ENCODE data around the gene TTC27.

The TTC27 gene

DNA sequence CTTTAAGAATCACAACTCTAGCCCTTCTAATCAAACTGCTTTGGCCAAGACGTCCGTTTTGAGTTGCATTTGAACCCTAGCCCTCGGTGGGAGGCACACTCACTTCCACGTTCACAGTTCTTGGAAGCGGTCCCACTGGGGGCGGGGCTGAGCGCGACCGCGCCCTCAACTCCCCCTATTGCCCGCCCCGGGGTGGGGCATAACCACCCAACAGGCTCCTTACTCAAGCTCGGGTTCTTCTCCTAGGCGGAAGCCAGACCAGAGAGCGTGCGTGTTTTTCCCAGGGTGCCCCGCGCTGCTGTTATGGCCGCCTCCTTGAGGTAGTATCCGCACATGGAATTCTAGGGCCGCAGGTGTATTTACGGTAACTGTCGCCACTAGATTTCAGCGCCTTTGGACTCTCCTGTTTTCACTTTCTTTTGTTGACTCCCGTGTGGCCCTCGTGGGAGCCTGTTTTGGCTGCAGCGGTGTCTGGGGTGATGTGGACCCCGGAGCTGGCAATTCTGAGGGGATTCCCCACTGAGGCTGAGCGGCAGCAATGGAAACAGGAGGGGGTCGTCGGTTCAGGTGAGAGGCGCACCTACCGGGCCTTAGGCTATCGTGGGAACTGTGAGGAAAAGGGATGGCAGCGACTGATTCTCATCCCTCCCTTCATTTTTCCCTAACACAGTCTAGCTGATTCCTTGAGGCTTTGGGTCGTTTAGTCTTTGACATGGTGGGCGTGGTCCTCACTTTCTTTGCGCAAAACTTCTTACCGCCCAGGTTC lies at the start of gene TTC27:
Gene TTC27 (plus strand): TSS at position 237 of the 766 bp plus-strand sequence. CDS start 243 bp downstream, at position 480.
- TF ChIP-seq, protein P1, sequence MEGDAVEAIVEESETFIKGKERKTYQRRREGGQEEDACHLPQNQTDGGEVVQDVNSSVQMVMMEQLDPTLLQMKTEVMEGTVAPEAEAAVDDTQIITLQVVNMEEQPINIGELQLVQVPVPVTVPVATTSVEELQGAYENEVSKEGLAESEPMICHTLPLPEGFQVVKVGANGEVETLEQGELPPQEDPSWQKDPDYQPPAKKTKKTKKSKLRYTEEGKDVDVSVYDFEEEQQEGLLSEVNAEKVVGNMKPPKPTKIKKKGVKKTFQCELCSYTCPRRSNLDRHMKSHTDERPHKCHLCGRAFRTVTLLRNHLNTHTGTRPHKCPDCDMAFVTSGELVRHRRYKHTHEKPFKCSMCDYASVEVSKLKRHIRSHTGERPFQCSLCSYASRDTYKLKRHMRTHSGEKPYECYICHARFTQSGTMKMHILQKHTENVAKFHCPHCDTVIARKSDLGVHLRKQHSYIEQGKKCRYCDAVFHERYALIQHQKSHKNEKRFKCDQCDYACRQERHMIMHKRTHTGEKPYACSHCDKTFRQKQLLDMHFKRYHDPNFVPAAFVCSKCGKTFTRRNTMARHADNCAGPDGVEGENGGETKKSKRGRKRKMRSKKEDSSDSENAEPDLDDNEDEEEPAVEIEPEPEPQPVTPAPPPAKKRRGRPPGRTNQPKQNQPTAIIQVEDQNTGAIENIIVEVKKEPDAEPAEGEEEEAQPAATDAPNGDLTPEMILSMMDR (IDR thresholded peaks at IDR 0.05), result no peak
- no peak for TF ChIP-seq ZFX (IDR thresholded peaks at IDR 0.05; ENCODE audit: borderline replicate concordance)
- H3K27ac ChIP-seq, result peak within 1 kb of the TSS; percentile 56

DNA sequence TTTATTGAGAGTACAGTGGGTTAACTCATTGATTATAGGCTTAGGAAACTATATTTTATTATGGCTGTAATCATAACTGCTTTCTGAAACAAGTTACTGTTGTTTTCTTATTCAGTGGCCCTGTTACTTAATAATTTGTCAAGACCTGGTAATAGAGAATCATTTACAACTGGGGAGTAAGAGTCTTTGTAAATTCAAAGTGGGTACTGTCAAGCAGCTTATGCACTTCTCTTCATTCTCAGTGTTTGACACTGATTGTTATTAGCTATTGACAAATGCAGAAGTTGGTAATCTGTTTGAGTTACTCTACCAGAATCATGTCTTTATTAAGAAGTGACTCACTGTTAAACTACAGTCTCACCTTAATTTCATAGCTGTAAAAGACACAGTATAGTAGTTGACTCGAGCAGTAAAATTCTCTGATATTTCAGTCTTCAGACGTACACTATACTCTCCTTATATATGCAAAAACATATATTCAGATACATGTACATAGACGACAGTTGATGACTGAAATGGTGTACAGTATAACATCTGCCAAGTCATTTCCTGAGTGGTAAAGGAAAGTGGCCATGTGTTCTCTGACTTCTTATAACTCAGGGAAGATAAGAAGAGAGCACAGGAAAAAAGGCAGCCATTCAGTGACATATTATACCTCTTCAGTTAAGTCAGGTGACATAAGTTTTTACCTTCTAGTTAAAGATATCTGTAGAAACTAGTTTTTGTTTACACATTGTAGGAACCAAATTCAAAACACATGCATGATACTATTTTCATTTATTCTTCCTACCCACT lies 36.0 kb upstream of the TTC27 start:
- no peak for TF ChIP-seq ZFX (IDR thresholded peaks at IDR 0.05; ENCODE audit: borderline replicate concordance)
- TF ChIP-seq, protein P1 (IDR thresholded peaks at IDR 0.05), result no peak
- no peak overlapping the region for H3K27ac ChIP-seq

DNA sequence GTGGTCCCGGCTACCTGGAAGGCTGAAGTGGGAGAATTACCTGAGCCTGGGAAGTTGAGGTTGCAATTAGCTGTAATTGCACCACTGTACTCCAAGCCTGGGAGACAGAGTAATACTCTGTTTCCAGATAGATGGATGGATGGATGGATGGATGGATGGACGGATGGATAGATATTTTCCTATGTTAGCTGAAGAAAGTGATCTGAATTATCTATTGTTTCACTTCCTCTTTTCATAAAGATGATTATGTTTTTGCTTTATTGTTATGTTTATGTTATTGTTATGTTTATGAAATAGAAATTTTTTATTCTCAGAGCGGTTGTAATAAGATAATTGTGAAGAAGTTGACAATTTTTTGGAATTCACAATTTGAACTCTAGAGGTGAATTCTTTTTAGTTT lies 33.3 kb upstream of the TTC27 start:
- no peak for TF ChIP-seq ZFX (IDR thresholded peaks at IDR 0.05; ENCODE audit: borderline replicate concordance)
- TF ChIP-seq, protein P1 (IDR thresholded peaks at IDR 0.05), result no peak
- H3K27ac ChIP-seq, result no peak overlapping the region

DNA sequence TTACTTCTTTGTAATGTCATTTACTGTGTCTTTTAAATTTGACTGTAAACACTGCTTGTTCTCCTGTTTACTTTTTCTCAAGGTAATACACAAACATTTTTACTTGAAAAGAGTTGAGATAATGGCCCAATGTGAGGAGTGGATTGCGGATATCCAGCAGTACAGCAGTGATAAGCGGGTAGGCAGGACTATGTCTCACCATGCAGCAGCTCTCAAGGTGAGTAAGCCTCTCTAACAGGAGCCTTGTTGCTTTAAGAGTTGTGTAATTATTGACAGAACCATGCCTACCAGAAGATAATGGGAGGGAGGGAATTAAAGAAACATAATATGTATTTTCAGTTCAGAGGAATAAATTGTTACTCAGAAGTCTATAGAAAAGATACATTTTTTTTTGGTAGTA lies 16.5 kb upstream of the TTC27 start:
- no peak for TF ChIP-seq ZFX (IDR thresholded peaks at IDR 0.05; ENCODE audit: borderline replicate concordance)
- TF ChIP-seq, protein P1 (IDR thresholded peaks at IDR 0.05), result no peak
- H3K27ac ChIP-seq, result no peak overlapping the region

DNA sequence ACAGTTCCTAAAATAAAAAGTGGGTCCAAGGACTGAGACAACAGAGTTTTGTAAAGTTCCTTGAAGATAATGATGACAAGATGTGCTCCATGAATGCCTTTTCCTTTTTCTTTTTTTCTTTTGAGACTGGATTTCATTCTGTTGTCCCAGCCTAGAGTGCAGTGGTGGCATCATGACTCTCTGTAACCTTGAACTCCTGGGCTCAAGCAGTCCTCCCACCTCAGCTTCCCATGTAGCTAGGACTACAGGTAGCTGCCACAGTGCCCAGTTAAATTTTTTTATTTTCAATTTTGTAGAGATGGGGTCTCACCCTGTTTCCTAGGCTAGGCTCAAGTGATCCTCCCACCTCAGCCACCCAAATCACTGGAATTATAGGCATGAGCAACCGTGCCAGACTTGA lies 16.1 kb upstream of the TTC27 start:
- TF ChIP-seq, protein P1 (IDR thresholded peaks at IDR 0.05), result no peak
- no peak for TF ChIP-seq ZFX (IDR thresholded peaks at IDR 0.05; ENCODE audit: borderline replicate concordance)
- H3K27ac ChIP-seq, result no peak overlapping the region

DNA sequence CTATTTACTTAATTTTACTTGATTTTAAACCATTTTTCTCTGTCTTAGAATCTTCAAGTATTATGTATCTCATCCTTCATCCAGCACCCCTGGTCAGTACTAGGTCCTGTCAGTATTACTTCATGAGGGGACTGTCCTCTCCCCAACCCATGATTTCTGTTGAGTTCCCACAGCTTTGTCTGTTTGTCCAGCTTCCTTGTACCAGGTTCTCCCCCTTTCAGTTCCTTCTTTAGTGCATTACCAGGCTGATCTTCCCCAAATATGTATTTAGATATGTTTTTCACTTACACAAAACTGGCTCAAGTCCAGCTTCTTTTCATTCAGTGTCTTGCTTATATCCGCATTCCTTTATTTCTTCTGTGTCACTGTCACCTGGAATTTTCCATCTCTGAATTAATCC lies 13.8 kb upstream of the TTC27 start:
- no peak overlapping the region for H3K27ac ChIP-seq
- TF ChIP-seq, protein P1 (IDR thresholded peaks at IDR 0.05), result no peak
- no peak for TF ChIP-seq ZFX (IDR thresholded peaks at IDR 0.05; ENCODE audit: borderline replicate concordance)

All from 22Rv1 (cell line).